Measurements from ENCODE around the gene UBE2J2.

DNA sequence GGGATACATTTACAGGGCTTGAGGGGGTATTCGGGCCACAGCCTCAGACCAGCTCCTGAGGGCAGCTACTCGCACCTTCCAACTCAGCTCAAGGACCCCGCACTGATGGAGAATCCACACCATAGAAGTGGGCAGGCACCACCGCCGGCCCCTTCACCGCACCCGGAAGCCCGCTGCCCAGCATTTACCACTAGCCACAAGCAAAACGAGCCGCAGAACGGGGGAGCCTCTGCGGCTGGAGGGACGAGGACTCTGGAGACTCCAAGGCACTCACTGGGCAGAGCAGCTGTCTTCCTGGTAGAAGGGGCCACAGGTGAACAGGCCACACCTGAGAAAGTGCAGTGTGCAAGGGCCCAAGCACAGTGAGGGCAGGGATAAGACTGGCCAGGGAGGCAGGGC is 5.4 kb downstream of the UBE2J2 start:
- TF ChIP-seq, protein P1, sequence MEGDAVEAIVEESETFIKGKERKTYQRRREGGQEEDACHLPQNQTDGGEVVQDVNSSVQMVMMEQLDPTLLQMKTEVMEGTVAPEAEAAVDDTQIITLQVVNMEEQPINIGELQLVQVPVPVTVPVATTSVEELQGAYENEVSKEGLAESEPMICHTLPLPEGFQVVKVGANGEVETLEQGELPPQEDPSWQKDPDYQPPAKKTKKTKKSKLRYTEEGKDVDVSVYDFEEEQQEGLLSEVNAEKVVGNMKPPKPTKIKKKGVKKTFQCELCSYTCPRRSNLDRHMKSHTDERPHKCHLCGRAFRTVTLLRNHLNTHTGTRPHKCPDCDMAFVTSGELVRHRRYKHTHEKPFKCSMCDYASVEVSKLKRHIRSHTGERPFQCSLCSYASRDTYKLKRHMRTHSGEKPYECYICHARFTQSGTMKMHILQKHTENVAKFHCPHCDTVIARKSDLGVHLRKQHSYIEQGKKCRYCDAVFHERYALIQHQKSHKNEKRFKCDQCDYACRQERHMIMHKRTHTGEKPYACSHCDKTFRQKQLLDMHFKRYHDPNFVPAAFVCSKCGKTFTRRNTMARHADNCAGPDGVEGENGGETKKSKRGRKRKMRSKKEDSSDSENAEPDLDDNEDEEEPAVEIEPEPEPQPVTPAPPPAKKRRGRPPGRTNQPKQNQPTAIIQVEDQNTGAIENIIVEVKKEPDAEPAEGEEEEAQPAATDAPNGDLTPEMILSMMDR (conservative IDR thresholded peaks at IDR 0.05; ENCODE audit: low read depth, low read length), result no peak
- TF ChIP-seq EZH2 (IDR thresholded peaks at IDR 0.05; ENCODE audit: low read length, unreplicated experiment), result no peak

All from PC-3 (cell line).